ENCODE results near the gene TBC1D9.

DNA sequence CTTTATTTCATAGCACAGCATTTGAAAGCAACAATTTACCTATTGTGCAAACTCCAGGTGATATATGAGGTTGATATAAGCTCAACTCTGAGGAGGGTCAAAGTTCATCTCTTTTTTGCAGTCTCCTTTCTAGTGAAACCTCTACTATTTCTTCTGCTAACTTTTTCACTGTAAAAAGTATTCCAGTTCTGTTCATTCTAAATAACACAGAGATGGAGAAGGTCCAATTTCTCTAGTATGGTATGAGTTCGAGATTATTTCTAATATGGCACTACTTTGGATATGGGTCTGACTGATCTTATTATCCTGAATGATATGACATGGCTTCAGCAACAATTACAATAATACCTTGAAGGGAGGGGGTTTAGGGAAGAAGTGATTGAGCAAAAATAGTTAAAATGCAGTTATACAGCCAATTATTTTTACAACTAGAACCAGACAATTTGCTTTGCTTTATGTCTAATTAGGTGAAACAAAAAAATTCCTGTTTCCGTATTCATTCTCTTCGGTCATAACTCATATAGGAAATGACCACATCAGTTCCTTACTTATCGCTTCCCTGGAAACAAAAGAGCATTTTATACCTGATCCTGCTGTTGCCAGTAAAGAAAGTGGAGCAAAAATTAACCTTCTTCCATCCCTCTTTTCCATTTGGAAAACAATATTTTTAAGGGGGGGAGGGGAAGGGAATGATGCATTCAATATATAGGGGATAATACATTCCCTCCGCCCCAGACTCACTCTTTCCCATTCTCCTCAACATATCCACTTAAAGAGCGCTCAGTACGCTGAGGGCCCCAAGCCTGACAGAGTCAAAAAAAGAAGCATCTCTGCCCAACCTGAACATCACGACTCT lies 1.0 kb downstream of the TBC1D9 start:
- no peak for TF ChIP-seq CTCF (IDR thresholded peaks at IDR 0.05)
- no peak for TF ChIP-seq POLR2A (IDR thresholded peaks at IDR 0.05)
